Measurements from ENCODE around the gene ARSD.
"Not testable (repeated sequence)": the region's sequence is repeated elsewhere in the genome, so short reads cannot be mapped to it uniquely, and the experiment has no call there.

ARSD gene

GRCh38 chrX:2933125-2933900 lies 4.2 kb upstream of the ARSD start:
- DNase-seq (ENCODE audit: low read depth), result no peak

GRCh38 chrX:2931612-2932011 lies 2.5 kb upstream of the ARSD start:
- DNase-seq (ENCODE audit: low read depth), result no peak

GRCh38 chrX:2931155-2931554 lies 2.0 kb upstream of the ARSD start:
- DNase-seq (ENCODE audit: low read depth), result no peak

- no peak for DNase-seq (ENCODE audit: low read depth)
Measured at GRCh38 chrX:2928191-2928582, 952 bp downstream of the ARSD start.

GRCh38 chrX:2926664-2927275 lies 2.4 kb downstream of the ARSD start:
- DNase-seq (ENCODE audit: low read depth), result no peak

- DNase-seq (ENCODE audit: low read depth), result not testable (repeated sequence)
Measured at GRCh38 chrX:2926255-2926654, 2.9 kb downstream of the ARSD start.

GRCh38 chrX:2924151-2924550 lies 5.0 kb downstream of the ARSD start:
- no peak for DNase-seq (ENCODE audit: low read depth)

- DNase-seq (ENCODE audit: low read depth), result no peak
Measured at GRCh38 chrX:2921750-2922149, 7.4 kb downstream of the ARSD start.

GRCh38 chrX:2921193-2921592 lies 7.9 kb downstream of the ARSD start:
- no peak for DNase-seq (ENCODE audit: low read depth)

- DNase-seq (ENCODE audit: low read depth), result no peak
Measured at GRCh38 chrX:2917767-2918166, 11.4 kb downstream of the ARSD start.

- DNase-seq (ENCODE audit: low read depth), result no peak
Measured at GRCh38 chrX:2913118-2913517, 16.0 kb downstream of the ARSD start.

- DNase-seq (ENCODE audit: low read depth), result no peak
Measured at GRCh38 chrX:2910109-2910508, 19.0 kb downstream of the ARSD start.

GRCh38 chrX:2908125-2908685 lies 20.9 kb downstream of the ARSD start:
- no peak for DNase-seq (ENCODE audit: low read depth)

- DNase-seq (ENCODE audit: low read depth), result no peak
Measured at GRCh38 chrX:2907295-2907694, 21.8 kb downstream of the ARSD start.

GRCh38 chrX:2903366-2903765 lies 25.8 kb downstream of the ARSD start:
- DNase-seq (ENCODE audit: low read depth), result no peak

- DNase-seq (ENCODE audit: low read depth), result no peak
Measured at GRCh38 chrX:2902841-2903240, 26.3 kb downstream of the ARSD start.

- DNase-seq (ENCODE audit: low read depth), result no peak
Measured at GRCh38 chrX:2901367-2902036, 27.6 kb downstream of the ARSD start.

- no peak for DNase-seq (ENCODE audit: low read depth)
Measured at GRCh38 chrX:2898846-2899512, 30.2 kb downstream of the ARSD start.

- not testable (repeated sequence) for DNase-seq (ENCODE audit: low read depth)
Measured at GRCh38 chrX:2897690-2898623, 31.2 kb downstream of the ARSD start.

- no peak for DNase-seq (ENCODE audit: low read depth)
Measured at GRCh38 chrX:2897311-2897689, 31.8 kb downstream of the ARSD start.

GRCh38 chrX:2894885-2895292 lies 34.2 kb downstream of the ARSD start:
- no peak for DNase-seq (ENCODE audit: low read depth)

Data from stimulated activated CD8-positive, alpha-beta memory T cell treated with anti-CD3 and anti-CD28 coated beads, Interleukin-4, amount 100 ng/mL, for 24 hours (primary cell).